Activated CD4-positive, alpha-beta memory T cell treated with anti-CD3 and anti-CD28 coated beads for 36 hours (primary cell): ENCODE data around the gene PGP. TPM values are rescaled to one million over a fixed set of nuclear protein-coding genes. Genes with fewer than 3 reads are reported as not detected.
A peak's percentile ranks its signal among the peaks of the same experiment; 100 is the strongest.
"Not testable (repeated sequence)": the region's sequence is repeated elsewhere in the genome, so short reads cannot be mapped to it uniquely, and the experiment has no call there.

Experiments used
- CTCF ChIA-PET: fragments of 350-600 bp; sonication (Branson Sonifier 250); formaldehyde crosslinking; loops from one replicate; lab custom pipeline; 2021; ENCODE audit warnings: antibody characterized with exemption, inconsistent platforms; lab: Charles Lee
- POLR2A ChIA-PET: fragments of 350-600 bp; sonication (Branson Sonifier 250); formaldehyde crosslinking; loops from one replicate; lab custom pipeline; 2021; ENCODE audit warnings: antibody characterized with exemption; lab: Charles Lee
- DNase-seq: peaks from one replicate; pipeline ENCODE4 v3.0.0-alpha.2; 2020
- H3K27ac Mint-ChIP-seq: one replicate; pipeline ENCODE4 v1.8.0; 2021; ENCODE audit warnings: mixed read lengths
- H3K27me3 Mint-ChIP-seq: one replicate; pipeline ENCODE4 v1.8.0; 2021; ENCODE audit warnings: mixed read lengths
- H3K36me3 Mint-ChIP-seq: one replicate; pipeline ENCODE4 v1.8.0; 2021; ENCODE audit warnings: mixed read lengths
- H3K4me1 Mint-ChIP-seq: one replicate; pipeline ENCODE4 v1.8.0; 2021; ENCODE audit warnings: low read depth, mixed read lengths
- H3K4me3 Mint-ChIP-seq: one replicate; pipeline ENCODE4 v1.8.0; 2021; ENCODE audit warnings: mild to moderate bottlenecking, mixed read lengths
- H3K9me3 Mint-ChIP-seq: one replicate; pipeline ENCODE4 v1.8.0; 2021; ENCODE audit warnings: mixed read lengths
- intact Hi-C: fragments of 100-400 bp; cut with micrococcal nuclease; formaldehyde crosslinking; loops from one replicate; pipeline ENCODE4 v1.15.1; 2023
- total RNA-seq, 2 experiments: library from RNA; stranded (reverse); gene quantifications; one replicate each; pipeline ENCODE4 v1.2.3, GENCODE V29; 2021

PGP gene
- total RNA-seq, 2 experiments from 2014 or later, result 19.3 to 19.5 TPM

DNA sequence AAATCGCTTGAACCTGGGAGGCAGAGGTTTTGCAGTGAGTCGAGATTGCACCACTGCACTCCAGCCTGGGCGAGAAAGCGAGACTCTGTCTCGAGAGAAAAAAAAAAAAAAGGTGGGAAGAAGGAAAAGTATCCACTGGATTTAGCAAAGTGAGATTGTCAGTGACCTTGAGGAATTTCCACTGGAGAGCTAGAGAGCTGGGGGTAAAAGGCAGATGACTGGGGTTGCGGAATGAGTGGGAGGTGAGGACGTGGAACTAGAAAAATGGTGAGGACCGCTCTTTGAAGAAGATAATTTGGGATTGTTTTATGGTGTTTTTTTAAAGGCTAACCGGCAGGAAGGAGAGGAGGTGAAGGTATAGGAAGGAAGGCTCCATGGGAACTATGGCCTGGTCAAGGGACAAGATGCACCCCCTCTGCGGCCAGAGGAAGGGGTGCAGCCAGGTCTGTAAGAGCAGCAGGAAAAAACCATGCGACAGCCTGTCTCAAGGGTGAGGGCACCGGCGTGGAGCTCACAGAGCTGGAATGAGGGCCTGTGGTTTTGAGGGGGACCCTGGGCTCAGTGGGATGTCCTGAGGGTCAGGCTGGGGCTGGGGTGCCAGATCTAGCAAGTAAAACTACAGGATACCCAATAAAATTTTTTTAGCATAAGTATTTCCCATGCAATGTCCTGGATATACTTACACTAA is 10.1 kb downstream of the PGP start:
- POLR2A ChIA-PET, result interaction anchor here (1.3 kb wide), 1 partner anchor 49 kb away, joined by 5 read pairs; the partner anchor contains the start of gene TRAF7
- peaks cover 26% of the 10 kb centered on the region for H3K4me1 Mint-ChIP-seq
- peak overlapping the region; percentile 60 for H3K27ac Mint-ChIP-seq
- H3K27me3 Mint-ChIP-seq, result peaks cover 1% of the 10 kb centered on the region
- CTCF ChIA-PET, result interaction anchor here (0.7 kb wide), 2 partner anchors 10 to 1961 kb away, joined by 3 read pairs; no protein-coding TSS in a partner anchor
- H3K36me3 Mint-ChIP-seq, result peaks cover 22% of the 10 kb centered on the region
- intact Hi-C loops, result loop anchor here (1.0 to 5.0 kb wide), 3 partner anchors 11 to 48 kb away; partner anchors contain the start of genes E4F1 and ECI1
- H3K4me3 Mint-ChIP-seq, result peak overlapping the region; percentile 73
- H3K9me3 Mint-ChIP-seq, result no peaks in the 10 kb centered on the region
- DNase-seq, result no peak

DNA sequence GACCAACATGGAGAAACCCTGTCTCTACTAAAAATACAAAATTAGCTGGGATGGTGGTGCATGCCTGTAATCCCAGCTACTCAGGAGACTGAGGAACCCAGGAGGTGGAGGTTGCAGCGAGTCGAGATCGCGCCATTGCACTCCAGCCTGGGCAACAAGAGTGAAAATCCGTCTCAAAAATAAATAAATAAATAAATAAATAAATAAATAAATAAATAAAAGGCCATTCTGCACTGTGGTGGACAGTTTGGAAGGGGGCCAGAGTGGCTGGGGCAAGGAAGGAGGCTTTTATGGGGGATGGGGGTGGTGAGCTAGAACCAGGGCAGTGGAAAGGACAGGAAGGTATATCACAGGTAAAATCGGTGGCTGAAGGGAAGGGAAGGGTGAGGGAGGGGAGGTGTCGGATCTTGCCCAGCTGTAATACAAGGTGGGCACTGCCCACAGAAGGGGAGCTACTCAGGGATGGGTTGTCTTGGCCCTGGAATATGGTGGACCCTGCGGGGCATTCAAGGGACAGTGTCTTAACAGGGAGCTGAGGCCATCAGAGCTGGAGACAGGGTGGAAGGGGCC is 11.4 kb downstream of the PGP start:
- Mint-ChIP-seq H3K27me3 (peaks cover 11% of the 10 kb centered on the region), H3K4me1 (peaks cover 26% of the 10 kb centered on the region), H3K4me3 (peak overlapping the region; percentile 13), H3K36me3 (peaks cover 21% of the 10 kb centered on the region)
- CTCF ChIA-PET, result interaction anchor here (1.2 kb wide), 1 partner anchor 9 kb away, joined by 5 read pairs; no protein-coding TSS in a partner anchor
- POLR2A ChIA-PET, result interaction anchor here (1.2 to 1.3 kb wide), 2 partner anchors 48 to 50 kb away, joined by 3 to 5 read pairs; partner anchors contain the start of gene TRAF7
- H3K9me3 Mint-ChIP-seq, DNase-seq, H3K27ac Mint-ChIP-seq, intact Hi-C loops: not testable (repeated sequence)

DNA sequence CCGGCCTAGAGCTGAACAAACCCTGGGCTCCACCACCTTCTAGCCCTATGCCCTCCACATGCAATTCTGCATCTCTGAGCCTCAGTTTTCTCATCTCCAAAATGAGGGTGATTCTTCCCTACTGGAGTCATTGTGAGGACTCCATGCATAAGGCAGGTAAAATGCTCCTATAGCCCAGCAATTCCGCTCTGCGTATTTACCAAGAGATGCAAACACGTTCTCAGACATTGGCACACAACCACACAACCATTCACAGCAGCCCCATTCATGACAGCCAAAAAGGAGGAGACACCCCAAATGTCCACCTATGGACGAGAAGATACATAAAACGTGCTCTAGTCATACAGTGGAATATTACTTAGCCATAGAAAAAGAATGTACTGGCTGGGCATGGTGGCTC is 14.3 kb downstream of the PGP start:
- peaks cover 9% of the 10 kb centered on the region for H3K4me1 Mint-ChIP-seq
- CTCF ChIA-PET, result no interaction called here
- POLR2A ChIA-PET, result interaction anchor here (1.0 kb wide), 1 partner anchor 14 kb away, joined by 3 read pairs; the partner anchor contains the start of gene PGP
- H3K27ac Mint-ChIP-seq, result no peak overlapping the region
- peaks cover 2% of the 10 kb centered on the region for H3K36me3 Mint-ChIP-seq
- intact Hi-C loops, result no loop called here
- peaks cover 22% of the 10 kb centered on the region for H3K27me3 Mint-ChIP-seq
- no peak overlapping the region for H3K4me3 Mint-ChIP-seq
- H3K9me3 Mint-ChIP-seq, result no peaks in the 10 kb centered on the region
- no peak for DNase-seq

DNA sequence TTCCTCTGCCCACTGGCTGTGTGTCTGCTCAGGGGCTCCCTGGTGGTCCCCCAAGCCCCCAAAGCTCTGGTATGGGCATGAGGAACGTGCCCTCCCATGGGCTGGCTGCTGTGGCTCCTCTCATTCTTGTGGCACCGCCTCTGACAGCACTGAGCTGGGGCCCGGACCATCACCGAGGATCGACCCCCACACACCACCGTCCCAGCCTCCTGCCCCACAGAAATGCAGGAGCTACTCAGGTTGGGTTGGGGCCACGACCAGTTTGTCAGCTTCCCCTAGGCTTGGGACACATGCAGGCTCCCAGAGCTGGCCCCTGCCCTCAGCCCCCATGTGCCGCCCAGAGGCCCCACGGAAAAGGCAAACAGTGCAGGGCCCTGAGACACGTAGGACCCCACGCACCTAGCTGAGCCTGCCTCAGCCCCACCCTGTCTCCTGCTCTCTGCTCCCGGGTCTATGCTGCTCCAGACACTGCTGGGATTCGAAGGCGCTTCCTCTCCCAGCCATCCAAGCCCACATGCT is 15.0 kb downstream of the PGP start:
- no peak for DNase-seq
- ChIA-PET POLR2A (interaction anchor here (1.0 kb wide), 1 partner anchor 15 kb away, joined by 3 read pairs; the partner anchor contains the start of gene PGP), CTCF (no interaction called here)
- peaks cover 11% of the 10 kb centered on the region for H3K4me1 Mint-ChIP-seq
- no peak overlapping the region for H3K27ac Mint-ChIP-seq
- intact Hi-C loops, result loop anchor here (10.0 kb wide), 1 partner anchor 305 kb away; no protein-coding TSS in a partner anchor
- peaks cover 2% of the 10 kb centered on the region for H3K36me3 Mint-ChIP-seq
- no peaks in the 10 kb centered on the region for H3K9me3 Mint-ChIP-seq
- H3K4me3 Mint-ChIP-seq, result no peak overlapping the region
- peaks cover 28% of the 10 kb centered on the region for H3K27me3 Mint-ChIP-seq

DNA sequence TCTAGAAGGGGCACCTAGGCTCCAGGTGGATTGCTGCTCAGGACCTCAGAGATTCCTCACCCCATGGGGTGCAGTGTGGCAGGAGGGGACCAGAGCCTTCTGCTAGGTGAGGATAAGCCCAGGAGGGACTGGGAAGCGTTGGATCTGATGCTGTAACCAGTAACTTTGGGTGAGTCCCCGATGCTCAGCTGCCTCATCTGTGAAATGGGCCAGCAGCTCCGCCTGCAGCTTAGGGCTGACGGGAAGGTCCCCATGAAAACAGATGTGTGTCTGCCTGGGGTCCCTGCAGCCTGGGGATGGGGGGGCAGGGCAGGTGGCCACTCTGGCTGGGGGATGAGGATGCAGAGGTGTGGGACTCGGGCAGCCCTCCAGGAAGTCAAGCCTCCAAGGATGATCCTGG is 15.5 kb downstream of the PGP start:
- intact Hi-C loops, result loop anchor here (10.0 kb wide), 1 partner anchor 306 kb away; no protein-coding TSS in a partner anchor
- peaks cover 29% of the 10 kb centered on the region for H3K27me3 Mint-ChIP-seq
- no peaks in the 10 kb centered on the region for H3K36me3 Mint-ChIP-seq
- POLR2A ChIA-PET, result no interaction called here
- no peaks in the 10 kb centered on the region for H3K9me3 Mint-ChIP-seq
- H3K27ac Mint-ChIP-seq, result no peak overlapping the region
- H3K4me1 Mint-ChIP-seq, result peaks cover 7% of the 10 kb centered on the region
- H3K4me3 Mint-ChIP-seq, result no peak overlapping the region
- CTCF ChIA-PET, result no interaction called here
- no peak for DNase-seq

DNA sequence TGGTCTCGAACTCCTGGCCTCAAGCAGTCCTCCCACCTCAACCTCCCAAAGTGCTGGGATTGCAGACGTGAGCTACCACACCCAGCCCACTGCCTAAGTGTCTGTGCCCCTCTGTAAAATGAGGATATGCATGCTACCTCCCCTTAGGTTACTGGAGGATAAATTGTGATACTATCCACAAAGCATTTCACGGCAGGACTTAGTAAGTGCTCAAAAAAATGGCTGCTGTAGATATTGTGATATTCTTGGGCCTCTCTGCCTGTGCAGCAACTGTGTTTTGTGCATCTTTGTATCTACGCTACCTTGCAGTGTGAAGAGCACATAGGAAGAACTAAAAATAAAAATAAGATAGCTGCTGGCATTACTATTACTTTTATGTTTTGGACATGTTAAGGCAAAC is 16.4 kb downstream of the PGP start:
- intact Hi-C loops, result loop anchor here (10.0 kb wide), 1 partner anchor 307 kb away; no protein-coding TSS in a partner anchor
- Mint-ChIP-seq H3K4me3 (no peak overlapping the region), H3K27ac (no peak overlapping the region), H3K9me3 (no peaks in the 10 kb centered on the region), H3K36me3 (no peaks in the 10 kb centered on the region), H3K4me1 (peaks cover 4% of the 10 kb centered on the region), H3K27me3 (peaks cover 29% of the 10 kb centered on the region)
- POLR2A ChIA-PET, result no interaction called here
- CTCF ChIA-PET, result no interaction called here
- no peak for DNase-seq

DNA sequence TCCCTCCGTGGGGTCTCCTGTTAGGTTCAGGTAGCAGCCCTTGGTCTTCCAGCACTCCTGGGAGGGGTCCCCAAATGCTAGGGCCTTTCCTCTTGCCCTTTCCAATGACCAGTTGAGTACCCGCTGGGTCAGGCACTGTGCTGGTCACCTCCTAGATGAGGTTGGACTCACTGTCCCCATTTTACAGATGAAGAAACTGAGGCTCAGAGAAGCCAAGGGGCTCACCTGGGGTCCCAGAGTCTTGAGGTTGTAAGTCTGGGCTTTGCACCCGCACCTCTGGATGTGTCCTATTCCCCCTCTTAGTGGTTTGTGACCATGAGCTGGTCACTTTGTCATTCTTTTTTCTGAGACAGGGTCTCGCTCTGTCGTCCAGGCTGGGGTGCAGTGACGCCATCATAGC is 16.9 kb downstream of the PGP start:
- CTCF ChIA-PET, result no interaction called here
- POLR2A ChIA-PET, result no interaction called here
- no peak overlapping the region for H3K27ac Mint-ChIP-seq
- DNase-seq, result no peak
- H3K9me3 Mint-ChIP-seq, result no peaks in the 10 kb centered on the region
- no peaks in the 10 kb centered on the region for H3K36me3 Mint-ChIP-seq
- H3K27me3 Mint-ChIP-seq, result peaks cover 29% of the 10 kb centered on the region
- H3K4me3 Mint-ChIP-seq, result no peak overlapping the region
- peaks cover 4% of the 10 kb centered on the region for H3K4me1 Mint-ChIP-seq
- intact Hi-C loops, result loop anchor here (10.0 kb wide), 1 partner anchor 307 kb away; no protein-coding TSS in a partner anchor

DNA sequence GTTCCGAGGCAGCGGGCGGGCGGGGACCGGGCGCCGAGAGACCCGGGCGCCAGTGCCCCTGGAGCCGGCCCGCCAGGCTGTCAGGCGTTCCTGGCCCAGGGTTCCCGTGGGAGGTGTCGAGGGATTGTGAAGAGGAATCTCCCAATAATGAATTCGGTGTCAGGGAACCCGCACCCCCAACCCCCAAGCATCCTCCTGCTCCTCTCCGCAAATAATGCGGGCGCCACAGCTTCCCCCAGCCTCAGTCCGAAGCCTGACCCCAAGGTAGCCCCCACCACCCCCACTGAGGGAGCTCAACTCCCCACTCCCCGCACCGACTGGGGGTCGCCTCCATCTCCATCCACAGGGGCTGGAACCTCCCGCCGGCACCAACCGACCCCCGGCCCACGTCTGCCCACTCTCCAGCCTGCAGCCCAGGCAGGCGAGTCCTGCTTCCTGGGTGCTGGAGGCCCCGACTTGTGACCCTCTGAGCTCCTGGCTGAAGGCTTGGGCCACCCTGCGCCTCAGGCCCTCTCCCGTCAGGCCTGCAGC is 17.6 kb downstream of the PGP start:
- Mint-ChIP-seq H3K4me1 (peaks cover 4% of the 10 kb centered on the region), H3K27ac (no peak overlapping the region), H3K4me3 (peak overlapping the region; percentile 41), H3K27me3 (peaks cover 29% of the 10 kb centered on the region), H3K9me3 (no peaks in the 10 kb centered on the region), H3K36me3 (no peaks in the 10 kb centered on the region)
- ChIA-PET CTCF (interaction anchor here (3.9 kb wide), 1 partner anchor 55 kb away, joined by 31 read pairs; the partner anchor contains the start of gene ECI1), POLR2A (no interaction called here)
- no peak for DNase-seq
- intact Hi-C loops, result loop anchor here (10.0 kb wide), 1 partner anchor 308 kb away; no protein-coding TSS in a partner anchor

DNA sequence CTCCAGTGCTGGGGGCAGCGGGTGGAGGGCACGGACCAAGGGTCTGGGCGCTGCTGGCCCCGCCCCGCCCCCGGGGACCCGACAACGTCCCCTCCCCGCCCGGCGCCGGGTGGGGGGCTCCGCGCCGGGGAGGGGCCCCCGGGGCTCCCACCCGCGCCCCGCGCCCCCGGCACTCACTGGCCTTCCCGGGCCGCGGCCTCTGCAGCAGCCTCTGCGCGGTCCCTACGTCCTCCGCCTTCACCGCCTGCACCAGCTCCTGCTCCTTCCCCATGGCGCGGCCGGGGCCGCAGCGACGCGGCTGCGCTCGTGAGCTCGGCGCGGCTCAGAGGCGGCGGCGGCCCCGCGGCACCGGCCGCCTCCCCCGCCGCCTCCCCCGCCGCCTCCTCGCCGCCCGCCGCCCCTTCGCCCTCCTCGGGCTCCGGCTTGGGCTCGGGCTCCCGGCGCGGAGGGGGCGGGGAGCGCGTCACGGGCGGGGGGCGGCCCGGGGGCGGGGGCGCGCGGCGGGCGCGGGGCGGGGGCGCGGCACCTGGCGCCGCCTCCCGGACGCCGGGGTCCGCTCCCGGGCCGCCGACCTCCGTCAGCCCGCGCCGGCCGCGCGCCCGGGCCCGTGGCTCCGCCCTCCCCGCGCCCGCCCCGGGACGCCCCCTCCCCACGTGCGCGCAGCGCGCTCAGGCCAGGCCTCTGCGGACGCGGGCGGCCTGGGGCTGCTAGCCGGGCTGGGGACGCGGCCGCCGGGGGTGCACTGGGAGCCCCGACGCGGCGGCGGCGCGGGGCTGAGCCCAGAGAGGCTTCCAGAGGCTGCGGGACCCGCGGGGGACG is 18.3 kb downstream of the PGP start, which contains the start of gene CASKIN1:
CASKIN1 (minus strand) TSS at position 444 of the 819 bp plus-strand sequence; CDS start at position 271, 173 bp downstream.
- peak within 1 kb of the TSS; percentile 41 for H3K4me3 Mint-ChIP-seq
- ChIA-PET CTCF (interaction anchor here (3.9 kb wide), 1 partner anchor 56 kb away, joined by 31 read pairs; the partner anchor contains the start of gene ECI1), POLR2A (no interaction called here)
- peaks cover 29% of the 10 kb centered on the region for H3K27me3 Mint-ChIP-seq
- no peaks in the 10 kb centered on the region for H3K36me3 Mint-ChIP-seq
- no peak for DNase-seq
- H3K9me3 Mint-ChIP-seq, result no peaks in the 10 kb centered on the region
- H3K4me1 Mint-ChIP-seq, result peaks cover 4% of the 10 kb centered on the region
- intact Hi-C loops, result loop anchor here (10.0 kb wide), 1 partner anchor 308 kb away; no protein-coding TSS in a partner anchor
- H3K27ac Mint-ChIP-seq, result no peak within 1 kb of the TSS

DNA sequence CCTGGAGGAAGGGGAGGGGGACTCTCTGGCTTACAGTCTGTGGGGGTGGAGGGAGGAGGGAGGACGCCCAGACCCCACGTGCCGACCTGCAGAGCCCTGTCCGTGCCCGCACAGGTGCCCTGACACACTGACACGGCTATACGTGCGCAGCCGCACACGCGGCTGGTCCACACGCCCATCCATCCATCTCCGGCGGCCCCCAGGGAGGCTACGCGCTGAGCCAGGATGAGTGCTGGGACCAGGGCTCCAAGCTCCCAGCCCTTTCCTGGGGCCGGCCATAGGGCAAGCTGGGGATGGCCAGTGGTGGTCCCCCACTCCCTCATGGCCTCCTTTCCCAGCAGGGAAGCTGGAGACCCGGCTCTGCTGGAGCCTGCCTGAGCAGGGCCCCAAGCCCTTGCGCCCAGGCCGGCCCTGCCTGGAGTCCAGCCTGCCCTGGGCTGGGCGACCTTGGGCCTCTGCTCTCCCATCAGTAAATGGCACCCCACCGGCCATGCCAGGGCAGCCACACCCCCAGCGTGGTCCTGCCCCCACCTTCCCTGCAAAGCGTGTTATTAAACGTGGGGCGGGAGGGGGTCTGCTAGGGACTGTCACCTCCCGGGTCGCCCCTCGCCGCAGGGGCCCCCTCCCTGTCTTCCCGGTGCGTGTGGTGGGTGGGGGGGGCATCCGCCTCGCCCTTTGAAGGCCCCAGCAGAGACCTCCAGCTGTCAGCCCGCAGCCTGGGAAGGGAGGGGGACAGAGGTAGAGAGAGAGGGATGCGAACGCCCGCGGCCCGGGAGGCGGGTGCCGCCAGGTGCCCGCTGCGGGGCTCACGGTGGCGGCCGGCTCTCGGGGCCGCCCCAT is 19.1 kb downstream of the PGP start:
- no peaks in the 10 kb centered on the region for H3K9me3 Mint-ChIP-seq
- H3K27ac Mint-ChIP-seq, result no peak overlapping the region
- intact Hi-C loops, result loop anchor here (10.0 kb wide), 1 partner anchor 309 kb away; no protein-coding TSS in a partner anchor
- DNase-seq, result no peak
- POLR2A ChIA-PET, result interaction anchor here (1.4 to 1.5 kb wide), 2 partner anchors 19 to 56 kb away, joined by 4 to 6 read pairs; partner anchors contain the start of genes ECI1 and PGP
- H3K36me3 Mint-ChIP-seq, result no peaks in the 10 kb centered on the region
- H3K4me1 Mint-ChIP-seq, result peaks cover 4% of the 10 kb centered on the region
- peaks cover 29% of the 10 kb centered on the region for H3K27me3 Mint-ChIP-seq
- CTCF ChIA-PET, result interaction anchor here (1.1 to 3.9 kb wide), 11 partner anchors 8 to 318 kb away, joined by 3 to 31 read pairs (median 7); partner anchors contain the start of genes ABCA3, CCNF, E4F1 and ECI1
- no peak overlapping the region for H3K4me3 Mint-ChIP-seq
